ENCODE measurements around the gene AMPD3.

The AMPD3 gene

DNA sequence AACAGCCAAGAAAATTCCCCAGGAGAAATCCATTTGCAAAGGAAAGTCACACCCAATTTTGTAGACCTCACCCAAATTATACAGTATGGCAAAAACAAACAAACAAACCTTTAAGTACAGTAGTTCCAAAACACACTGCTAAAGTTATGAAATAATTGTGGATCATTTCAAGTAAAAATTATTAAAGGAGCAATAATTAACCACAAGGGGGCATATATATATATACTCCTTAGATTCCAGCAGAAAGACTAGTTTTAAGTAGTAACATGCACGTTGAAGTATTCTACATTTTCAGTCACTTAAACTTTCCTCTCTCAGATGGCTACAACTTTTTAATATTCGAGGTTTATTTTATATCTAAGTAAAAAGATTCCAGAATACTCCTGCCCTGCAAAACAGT is 59.1 kb downstream of the AMPD3 start:
- Histone ChIP-seq H3K9ac (no peak overlapping the region), H2AFZ (ENCODE audit: low read depth) (no peak overlapping the region), H3K4me1 (ENCODE audit: low read depth, poor library complexity, severe bottlenecking) (peaks cover 23% of the 10 kb centered on the region), H3K27ac (no peak overlapping the region), H3K27me3 (ENCODE audit: insufficient read depth, low read depth) (no peaks in the 10 kb centered on the region), H3K36me3 (ENCODE audit: insufficient read depth) (no peaks in the 10 kb centered on the region), H3K4me2 (no peak overlapping the region), H3K79me2 (ENCODE audit: insufficient read depth, low read depth) (no peaks in the 10 kb centered on the region), H4K20me1 (ENCODE audit: insufficient read depth) (no peaks in the 10 kb centered on the region), H3K4me3 (IDR thresholded peaks at IDR 0.05; ENCODE audit: insufficient read depth, low read depth, low read length) (no peak overlapping the region)
- TF ChIP-seq, protein P1, sequence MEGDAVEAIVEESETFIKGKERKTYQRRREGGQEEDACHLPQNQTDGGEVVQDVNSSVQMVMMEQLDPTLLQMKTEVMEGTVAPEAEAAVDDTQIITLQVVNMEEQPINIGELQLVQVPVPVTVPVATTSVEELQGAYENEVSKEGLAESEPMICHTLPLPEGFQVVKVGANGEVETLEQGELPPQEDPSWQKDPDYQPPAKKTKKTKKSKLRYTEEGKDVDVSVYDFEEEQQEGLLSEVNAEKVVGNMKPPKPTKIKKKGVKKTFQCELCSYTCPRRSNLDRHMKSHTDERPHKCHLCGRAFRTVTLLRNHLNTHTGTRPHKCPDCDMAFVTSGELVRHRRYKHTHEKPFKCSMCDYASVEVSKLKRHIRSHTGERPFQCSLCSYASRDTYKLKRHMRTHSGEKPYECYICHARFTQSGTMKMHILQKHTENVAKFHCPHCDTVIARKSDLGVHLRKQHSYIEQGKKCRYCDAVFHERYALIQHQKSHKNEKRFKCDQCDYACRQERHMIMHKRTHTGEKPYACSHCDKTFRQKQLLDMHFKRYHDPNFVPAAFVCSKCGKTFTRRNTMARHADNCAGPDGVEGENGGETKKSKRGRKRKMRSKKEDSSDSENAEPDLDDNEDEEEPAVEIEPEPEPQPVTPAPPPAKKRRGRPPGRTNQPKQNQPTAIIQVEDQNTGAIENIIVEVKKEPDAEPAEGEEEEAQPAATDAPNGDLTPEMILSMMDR (conservative IDR thresholded peaks at IDR 0.05; ENCODE audit: low read depth, low read length): peak; percentile 34; the same call in 1 of the 2 replicates

DNA sequence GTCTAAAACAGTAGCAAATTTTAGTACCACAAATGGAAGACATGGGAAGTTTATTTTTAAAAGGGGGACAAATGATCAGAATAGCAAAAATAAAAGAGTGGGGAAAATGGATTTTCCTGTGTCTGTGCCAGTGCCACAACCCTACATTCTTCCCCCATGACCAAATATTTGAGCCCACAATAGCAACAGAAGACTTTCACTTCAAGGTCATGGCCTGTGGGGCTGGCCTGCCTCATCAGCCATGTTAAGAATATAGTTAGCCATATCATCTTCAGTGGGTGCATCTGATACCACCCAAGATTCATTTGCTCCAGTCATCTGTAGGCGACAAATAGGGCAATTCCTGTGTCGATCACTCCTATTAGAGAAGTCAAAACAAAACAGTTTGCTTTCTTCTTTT is 59.6 kb downstream of the AMPD3 start:
- Histone ChIP-seq H3K4me1 (ENCODE audit: low read depth, poor library complexity, severe bottlenecking) (peaks cover 23% of the 10 kb centered on the region), H3K4me2 (no peak overlapping the region), H3K27ac (no peak overlapping the region), H3K36me3 (ENCODE audit: insufficient read depth) (no peaks in the 10 kb centered on the region), H3K27me3 (ENCODE audit: insufficient read depth, low read depth) (no peaks in the 10 kb centered on the region), H2AFZ (ENCODE audit: low read depth) (no peak overlapping the region), H3K9ac (no peak overlapping the region), H3K4me3 (IDR thresholded peaks at IDR 0.05; ENCODE audit: insufficient read depth, low read depth, low read length) (no peak overlapping the region), H3K79me2 (ENCODE audit: insufficient read depth, low read depth) (no peaks in the 10 kb centered on the region), H4K20me1 (ENCODE audit: insufficient read depth) (no peaks in the 10 kb centered on the region)
- TF ChIP-seq, protein P1 (conservative IDR thresholded peaks at IDR 0.05; ENCODE audit: low read depth, low read length): no peak

DNA sequence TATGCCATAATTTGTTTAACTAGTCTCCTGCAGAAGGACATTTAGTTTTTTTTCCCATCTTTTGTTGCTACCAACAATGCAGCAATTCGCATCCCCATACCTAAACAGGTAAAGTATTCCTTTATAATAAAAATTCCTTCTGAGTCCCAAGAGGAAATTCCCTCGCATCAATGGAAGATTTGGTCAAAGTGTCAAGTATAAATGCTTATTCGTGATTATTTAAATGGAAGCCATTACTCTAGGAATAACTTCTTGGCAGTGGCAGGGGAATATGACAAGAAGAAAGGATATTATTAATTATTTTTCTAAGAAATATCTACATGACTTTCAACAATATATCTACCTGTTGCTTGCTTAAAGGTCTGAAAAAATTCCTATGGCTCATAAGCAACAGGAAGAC is 60.4 kb downstream of the AMPD3 start:
- Histone ChIP-seq H3K4me2 (no peak overlapping the region), H3K27ac (no peak overlapping the region), H4K20me1 (ENCODE audit: insufficient read depth) (no peaks in the 10 kb centered on the region), H3K79me2 (ENCODE audit: insufficient read depth, low read depth) (no peaks in the 10 kb centered on the region), H3K27me3 (ENCODE audit: insufficient read depth, low read depth) (no peaks in the 10 kb centered on the region), H3K4me1 (ENCODE audit: low read depth, poor library complexity, severe bottlenecking) (peaks cover 23% of the 10 kb centered on the region), H2AFZ (ENCODE audit: low read depth) (no peak overlapping the region), H3K9ac (no peak overlapping the region), H3K36me3 (ENCODE audit: insufficient read depth) (no peaks in the 10 kb centered on the region), H3K4me3 (IDR thresholded peaks at IDR 0.05; ENCODE audit: insufficient read depth, low read depth, low read length) (no peak overlapping the region)
- TF ChIP-seq, protein P1 (conservative IDR thresholded peaks at IDR 0.05; ENCODE audit: low read depth, low read length): no peak

DNA sequence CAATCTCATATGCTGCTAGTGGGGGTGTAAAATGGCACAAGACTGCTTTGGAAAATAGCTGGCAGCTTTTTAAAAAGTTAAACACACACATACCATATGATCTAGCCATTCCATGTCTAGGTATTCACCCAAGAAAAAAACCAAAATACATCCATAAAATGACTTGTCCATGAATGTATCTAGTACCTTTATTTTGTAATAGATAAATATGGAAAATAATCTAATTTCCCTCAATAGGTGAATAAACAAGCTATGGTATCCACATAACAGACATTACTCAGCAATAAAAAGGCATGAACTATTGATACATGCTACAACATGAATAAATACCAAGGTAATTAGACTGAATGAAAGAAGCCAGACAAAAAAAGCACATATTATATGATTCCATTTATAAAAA is 63.1 kb downstream of the AMPD3 start:
- Histone ChIP-seq H3K4me2 (no peak overlapping the region), H3K36me3 (ENCODE audit: insufficient read depth) (no peaks in the 10 kb centered on the region), H3K27ac (no peak overlapping the region), H3K79me2 (ENCODE audit: insufficient read depth, low read depth) (no peaks in the 10 kb centered on the region), H3K4me1 (ENCODE audit: low read depth, poor library complexity, severe bottlenecking) (peaks cover 29% of the 10 kb centered on the region), H3K9ac (no peak overlapping the region), H4K20me1 (ENCODE audit: insufficient read depth) (no peaks in the 10 kb centered on the region), H3K4me3 (IDR thresholded peaks at IDR 0.05; ENCODE audit: insufficient read depth, low read depth, low read length) (no peak overlapping the region), H3K27me3 (ENCODE audit: insufficient read depth, low read depth) (no peaks in the 10 kb centered on the region), H2AFZ (ENCODE audit: low read depth) (no peak overlapping the region)
- TF ChIP-seq, protein P1 (conservative IDR thresholded peaks at IDR 0.05; ENCODE audit: low read depth, low read length): no peak
